Vagina (tissue), 2 donors: ENCODE measurements around the gene C5orf63.

Source experiments
- POLR2A ChIP-seq, 2 donors: fragments of 450-650 bp; IDR thresholded peaks; one replicate each; pipeline ENCODE4 v1.6.1; 2017; ENCODE audit warnings: antibody characterized with exemption in 2 of 2, mild to moderate bottlenecking in 2 of 2, moderate library complexity in 2 of 2
- POLR2AphosphoS5 ChIP-seq, 2 donors: sonication (generic); formaldehyde crosslinking; IDR thresholded peaks; one replicate each; pipeline ENCODE4 v1.9.0; 2017; ENCODE audit warnings: antibody characterized with exemption in 2 of 2, mild to moderate bottlenecking in 2 of 2, low read depth in 1 of 2; ENCODE audit not compliant: insufficient read depth in 1 of 2
- TF ChIP-seq, protein P1 (sequence below), 3 experiments: fragments of 450-650 bp in 2 of 3; fragments of 200-600 bp in 1 of 3; sonication (generic) in 1 of 3; IDR thresholded peaks; one replicate each; pipeline ENCODE4 v1.5.1; 2017 to 2019; ENCODE audit warnings: antibody characterized with exemption in 3 of 3, mild to moderate bottlenecking in 2 of 3, moderate library complexity in 2 of 3

DNA sequence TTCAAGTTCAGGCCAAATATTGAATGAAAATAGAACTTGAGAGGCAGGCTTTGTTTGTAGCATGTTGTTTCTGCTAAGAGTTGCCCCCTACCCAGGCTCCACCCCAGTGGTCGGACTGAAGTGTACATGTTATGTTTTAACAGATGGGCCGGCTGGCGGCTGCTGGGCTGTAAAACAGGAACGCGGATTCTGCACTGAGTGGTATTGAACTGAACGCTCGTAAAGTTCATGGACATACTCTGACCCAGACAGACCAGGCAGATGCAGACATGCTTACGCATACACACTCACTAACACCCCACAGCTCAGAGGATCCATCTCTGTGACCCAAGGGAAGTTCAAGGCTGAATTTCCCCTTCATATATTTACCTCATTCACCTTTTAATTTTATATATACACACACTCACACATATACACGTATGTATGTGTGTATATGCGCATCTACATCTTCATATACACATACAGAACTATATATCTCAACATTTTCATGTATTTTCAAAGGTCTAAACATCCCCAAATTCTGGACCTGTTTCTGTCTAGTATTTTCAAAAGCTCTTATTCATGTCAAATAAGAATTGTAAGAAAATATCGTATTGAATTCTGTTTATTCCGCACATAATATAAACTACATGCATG is 44.4 kb downstream of the C5orf63 start:
- TF ChIP-seq, protein P1, sequence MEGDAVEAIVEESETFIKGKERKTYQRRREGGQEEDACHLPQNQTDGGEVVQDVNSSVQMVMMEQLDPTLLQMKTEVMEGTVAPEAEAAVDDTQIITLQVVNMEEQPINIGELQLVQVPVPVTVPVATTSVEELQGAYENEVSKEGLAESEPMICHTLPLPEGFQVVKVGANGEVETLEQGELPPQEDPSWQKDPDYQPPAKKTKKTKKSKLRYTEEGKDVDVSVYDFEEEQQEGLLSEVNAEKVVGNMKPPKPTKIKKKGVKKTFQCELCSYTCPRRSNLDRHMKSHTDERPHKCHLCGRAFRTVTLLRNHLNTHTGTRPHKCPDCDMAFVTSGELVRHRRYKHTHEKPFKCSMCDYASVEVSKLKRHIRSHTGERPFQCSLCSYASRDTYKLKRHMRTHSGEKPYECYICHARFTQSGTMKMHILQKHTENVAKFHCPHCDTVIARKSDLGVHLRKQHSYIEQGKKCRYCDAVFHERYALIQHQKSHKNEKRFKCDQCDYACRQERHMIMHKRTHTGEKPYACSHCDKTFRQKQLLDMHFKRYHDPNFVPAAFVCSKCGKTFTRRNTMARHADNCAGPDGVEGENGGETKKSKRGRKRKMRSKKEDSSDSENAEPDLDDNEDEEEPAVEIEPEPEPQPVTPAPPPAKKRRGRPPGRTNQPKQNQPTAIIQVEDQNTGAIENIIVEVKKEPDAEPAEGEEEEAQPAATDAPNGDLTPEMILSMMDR (IDR thresholded peaks at IDR 0.05) = no peak
- TF ChIP-seq POLR2A (IDR thresholded peaks at IDR 0.05) (no peak), POLR2AphosphoS5 (IDR thresholded peaks at IDR 0.05; ENCODE audit: insufficient read depth in 1 of 2, low read depth in 1 of 2) (no peak)
